HepG2 (cell line): ENCODE results near the gene RAB15.

ENCODE experiments used
- CTCF ChIP-seq: sonication (generic); formaldehyde crosslinking; IDR thresholded peaks from 2 replicates; pipeline ENCODE4 v1.5.0; 2020; ENCODE audit warnings: mild to moderate bottlenecking, missing genetic modification reagents, moderate library complexity
- KAT8 ChIP-seq: IDR thresholded peaks from 2 replicates; pipeline ENCODE4 v1.6.1; 2016; ENCODE audit warnings: missing genetic modification reagents, missing compliant biosample characterization
- ZNF253 ChIP-seq: sonication (generic); formaldehyde crosslinking; IDR thresholded peaks from 2 replicates; pipeline ENCODE4 v1.8.0; 2022; ENCODE audit warnings: mild to moderate bottlenecking, missing genetic modification reagents, borderline replicate concordance

GRCh38 chr14:64943556-64943955 is 28.6 kb downstream of the RAB15 start:
- TF ChIP-seq KAT8 (no peak), CTCF (CRISPR knock-in tag) (no peak), ZNF253 (CRISPR knock-in tag) (no peak)
